GM12873 (cell line): ENCODE measurements around the gene PSMB7.
A peak's percentile ranks its signal among the peaks of the same experiment; 100 is the strongest.

ENCODE experiments used
- TF ChIP-seq, protein P1 (sequence below): IDR thresholded peaks from 2 replicates; pipeline ENCODE4 v1.5.1; 2012; ENCODE audit warnings: low read depth, mild to moderate bottlenecking, moderate library complexity, low read length, control low read depth; ENCODE audit not compliant: insufficient read depth; ENCODE audit errors: missing control alignments

PSMB7 gene

GRCh38 chr9:124312290-124313265 is 102.7 kb downstream of the PSMB7 start:
- TF ChIP-seq, protein P1, sequence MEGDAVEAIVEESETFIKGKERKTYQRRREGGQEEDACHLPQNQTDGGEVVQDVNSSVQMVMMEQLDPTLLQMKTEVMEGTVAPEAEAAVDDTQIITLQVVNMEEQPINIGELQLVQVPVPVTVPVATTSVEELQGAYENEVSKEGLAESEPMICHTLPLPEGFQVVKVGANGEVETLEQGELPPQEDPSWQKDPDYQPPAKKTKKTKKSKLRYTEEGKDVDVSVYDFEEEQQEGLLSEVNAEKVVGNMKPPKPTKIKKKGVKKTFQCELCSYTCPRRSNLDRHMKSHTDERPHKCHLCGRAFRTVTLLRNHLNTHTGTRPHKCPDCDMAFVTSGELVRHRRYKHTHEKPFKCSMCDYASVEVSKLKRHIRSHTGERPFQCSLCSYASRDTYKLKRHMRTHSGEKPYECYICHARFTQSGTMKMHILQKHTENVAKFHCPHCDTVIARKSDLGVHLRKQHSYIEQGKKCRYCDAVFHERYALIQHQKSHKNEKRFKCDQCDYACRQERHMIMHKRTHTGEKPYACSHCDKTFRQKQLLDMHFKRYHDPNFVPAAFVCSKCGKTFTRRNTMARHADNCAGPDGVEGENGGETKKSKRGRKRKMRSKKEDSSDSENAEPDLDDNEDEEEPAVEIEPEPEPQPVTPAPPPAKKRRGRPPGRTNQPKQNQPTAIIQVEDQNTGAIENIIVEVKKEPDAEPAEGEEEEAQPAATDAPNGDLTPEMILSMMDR: no peak

DNA sequence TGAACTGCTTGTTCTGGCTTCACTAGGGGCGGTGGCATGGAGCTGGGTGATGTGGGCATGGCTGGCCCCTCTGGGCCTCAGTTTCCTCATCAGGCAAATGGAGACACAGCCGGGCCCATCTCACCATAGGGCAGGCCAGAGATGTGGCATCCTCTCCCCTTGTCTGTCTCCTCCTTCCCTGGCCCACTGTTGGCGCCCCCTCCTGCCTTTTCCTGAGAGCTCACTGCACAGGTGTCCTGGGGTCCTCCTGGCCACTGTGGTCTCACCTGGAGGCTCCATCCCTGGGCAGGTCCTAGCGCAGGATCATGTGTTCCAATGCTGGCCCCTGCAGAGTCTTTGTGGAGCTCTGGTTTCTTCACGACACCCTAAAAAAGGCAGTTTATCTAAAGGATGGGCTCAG is 104.0 kb downstream of the PSMB7 start:
- TF ChIP-seq, protein P1: peak; percentile 14

DNA sequence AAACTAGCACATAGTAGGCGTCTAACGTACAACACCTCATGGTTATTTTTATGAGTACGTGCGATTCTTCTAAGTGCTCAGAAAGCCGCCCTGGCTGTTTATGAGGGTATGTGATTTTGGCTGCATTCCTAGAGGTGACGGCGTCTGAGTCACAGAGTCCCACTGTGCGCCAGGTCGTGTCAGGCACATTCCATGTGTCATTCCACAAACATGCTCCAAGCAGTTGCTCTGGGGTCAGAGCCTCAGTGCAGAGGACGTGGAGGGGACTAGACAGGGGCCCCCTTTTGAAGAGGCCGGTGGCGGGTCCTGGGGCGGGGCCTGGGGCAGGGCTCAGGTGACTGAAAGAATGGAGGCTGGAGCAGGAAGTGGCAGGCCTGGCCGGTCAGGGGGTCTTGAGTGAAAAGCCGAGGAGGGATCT is 105.6 kb downstream of the PSMB7 start:
- TF ChIP-seq, protein P1: no peak

GRCh38 chr9:124308606-124309491 is 106.4 kb downstream of the PSMB7 start:
- TF ChIP-seq, protein P1: no peak

DNA sequence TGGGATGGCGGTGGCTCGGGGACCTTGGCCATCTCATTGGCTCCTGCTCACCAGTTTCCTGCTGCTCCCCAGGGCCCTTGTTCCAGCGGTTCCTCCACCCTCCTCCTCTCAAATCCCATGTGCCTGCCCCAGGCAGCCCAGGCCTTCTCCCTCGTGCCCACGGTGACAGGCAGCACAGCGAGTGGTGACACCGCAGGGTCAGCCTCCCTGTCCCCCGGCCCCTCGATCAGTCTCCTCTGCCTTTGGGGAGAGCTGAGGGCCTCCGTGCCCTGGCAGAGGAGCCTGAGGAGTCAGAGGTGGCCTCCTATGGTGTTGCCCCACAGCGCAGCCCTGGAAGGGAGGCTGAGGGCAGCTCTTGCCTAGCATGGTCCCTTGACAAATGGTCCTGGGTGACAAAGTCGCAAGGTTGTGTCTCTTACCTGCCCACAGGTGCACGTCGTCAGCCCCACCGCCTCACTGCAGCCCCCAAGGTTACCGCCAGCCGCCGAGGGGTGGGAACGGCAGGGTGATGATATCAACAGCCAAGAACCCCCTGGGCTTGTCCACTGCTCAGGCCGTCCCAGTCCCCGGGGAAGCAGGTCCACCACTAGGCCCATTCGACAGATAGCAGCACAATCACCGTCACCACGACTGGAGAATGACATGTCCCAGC is 107.7 kb downstream of the PSMB7 start:
- TF ChIP-seq, protein P1: no peak

GRCh38 chr9:124306098-124306735 is 109.0 kb downstream of the PSMB7 start:
- TF ChIP-seq, protein P1: no peak
